Measurements from ENCODE around the gene ASB13.

Gene ASB13

DNA sequence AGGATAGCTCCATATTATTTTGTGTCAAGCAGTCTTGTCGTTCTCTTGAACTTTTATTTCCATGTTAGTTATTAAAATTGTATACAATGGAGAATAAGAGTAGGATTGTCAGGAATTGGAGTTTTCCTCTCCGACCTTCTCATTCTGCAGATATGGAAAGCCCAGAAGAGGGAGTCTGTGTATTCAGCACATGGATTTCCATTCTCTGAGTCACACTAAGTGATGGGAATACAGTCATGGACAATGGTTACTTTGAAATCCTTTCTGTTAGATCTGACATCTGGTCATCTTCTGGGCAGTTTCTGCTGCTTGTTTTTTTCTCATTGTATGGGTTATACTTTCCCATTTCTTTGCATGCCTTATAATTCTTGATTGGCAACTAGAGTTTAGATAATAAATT, 13.2 kb upstream of the ASB13 start (continued):
- TF ChIP-seq, protein P1, sequence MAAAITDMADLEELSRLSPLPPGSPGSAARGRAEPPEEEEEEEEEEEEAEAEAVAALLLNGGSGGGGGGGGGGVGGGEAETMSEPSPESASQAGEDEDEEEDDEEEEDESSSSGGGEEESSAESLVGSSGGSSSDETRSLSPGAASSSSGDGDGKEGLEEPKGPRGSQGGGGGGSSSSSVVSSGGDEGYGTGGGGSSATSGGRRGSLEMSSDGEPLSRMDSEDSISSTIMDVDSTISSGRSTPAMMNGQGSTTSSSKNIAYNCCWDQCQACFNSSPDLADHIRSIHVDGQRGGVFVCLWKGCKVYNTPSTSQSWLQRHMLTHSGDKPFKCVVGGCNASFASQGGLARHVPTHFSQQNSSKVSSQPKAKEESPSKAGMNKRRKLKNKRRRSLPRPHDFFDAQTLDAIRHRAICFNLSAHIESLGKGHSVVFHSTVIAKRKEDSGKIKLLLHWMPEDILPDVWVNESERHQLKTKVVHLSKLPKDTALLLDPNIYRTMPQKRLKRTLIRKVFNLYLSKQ (tag by site-specific recombination; IDR thresholded peaks at IDR 0.05; ENCODE audit: borderline replicate concordance) = no peak

DNA sequence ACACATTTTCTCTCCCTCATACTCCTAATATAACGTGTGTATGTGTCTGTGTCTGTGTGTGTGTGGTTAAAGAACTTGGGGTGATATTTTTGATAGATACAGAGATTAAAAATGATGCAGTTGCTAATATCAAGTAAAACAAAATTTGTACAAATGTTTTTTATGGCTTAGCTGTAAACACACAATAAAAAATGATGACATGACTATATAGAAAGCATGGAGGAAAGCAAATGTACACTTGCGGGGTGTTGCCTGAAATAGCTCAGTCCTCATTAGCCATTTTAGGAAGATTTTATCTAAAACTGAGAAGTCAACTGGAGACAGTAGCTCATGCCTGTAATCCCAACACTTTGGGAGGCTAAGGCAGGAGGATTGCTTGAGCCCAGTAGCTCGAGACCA, 12.6 kb upstream of the ASB13 start:
- ChIA-PET CTCF (interaction anchor here (0.6 to 1.1 kb wide), 4 partner anchors 28 to 79 kb away, joined by 3 to 5 read pairs (median 4); no protein-coding TSS in a partner anchor), POLR2A (no interaction called here)
- TF ChIP-seq ZNF623 (tag by site-specific recombination; IDR thresholded peaks at IDR 0.05) = no peak
- no peak for TF ChIP-seq ZNF23 (tag by site-specific recombination; IDR thresholded peaks at IDR 0.05; ENCODE audit: borderline replicate concordance)
- TF ChIP-seq, protein P2, sequence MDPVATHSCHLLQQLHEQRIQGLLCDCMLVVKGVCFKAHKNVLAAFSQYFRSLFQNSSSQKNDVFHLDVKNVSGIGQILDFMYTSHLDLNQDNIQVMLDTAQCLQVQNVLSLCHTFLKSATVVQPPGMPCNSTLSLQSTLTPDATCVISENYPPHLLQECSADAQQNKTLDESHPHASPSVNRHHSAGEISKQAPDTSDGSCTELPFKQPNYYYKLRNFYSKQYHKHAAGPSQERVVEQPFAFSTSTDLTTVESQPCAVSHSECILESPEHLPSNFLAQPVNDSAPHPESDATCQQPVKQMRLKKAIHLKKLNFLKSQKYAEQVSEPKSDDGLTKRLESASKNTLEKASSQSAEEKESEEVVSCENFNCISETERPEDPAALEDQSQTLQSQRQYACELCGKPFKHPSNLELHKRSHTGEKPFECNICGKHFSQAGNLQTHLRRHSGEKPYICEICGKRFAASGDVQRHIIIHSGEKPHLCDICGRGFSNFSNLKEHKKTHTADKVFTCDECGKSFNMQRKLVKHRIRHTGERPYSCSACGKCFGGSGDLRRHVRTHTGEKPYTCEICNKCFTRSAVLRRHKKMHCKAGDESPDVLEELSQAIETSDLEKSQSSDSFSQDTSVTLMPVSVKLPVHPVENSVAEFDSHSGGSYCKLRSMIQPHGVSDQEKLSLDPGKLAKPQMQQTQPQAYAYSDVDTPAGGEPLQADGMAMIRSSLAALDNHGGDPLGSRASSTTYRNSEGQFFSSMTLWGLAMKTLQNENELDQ (tag by site-specific recombination; IDR thresholded peaks at IDR 0.05; ENCODE audit: low read depth) = no peak
- TF ChIP-seq ZNF555 (tag by site-specific recombination; conservative IDR thresholded peaks at IDR 0.05) = no peak
- TF ChIP-seq, protein P3, sequence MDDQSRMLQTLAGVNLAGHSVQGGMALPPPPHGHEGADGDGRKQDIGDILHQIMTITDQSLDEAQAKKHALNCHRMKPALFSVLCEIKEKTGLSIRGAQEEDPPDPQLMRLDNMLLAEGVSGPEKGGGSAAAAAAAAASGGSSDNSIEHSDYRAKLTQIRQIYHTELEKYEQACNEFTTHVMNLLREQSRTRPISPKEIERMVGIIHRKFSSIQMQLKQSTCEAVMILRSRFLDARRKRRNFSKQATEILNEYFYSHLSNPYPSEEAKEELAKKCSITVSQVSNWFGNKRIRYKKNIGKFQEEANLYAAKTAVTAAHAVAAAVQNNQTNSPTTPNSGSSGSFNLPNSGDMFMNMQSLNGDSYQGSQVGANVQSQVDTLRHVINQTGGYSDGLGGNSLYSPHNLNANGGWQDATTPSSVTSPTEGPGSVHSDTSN (CRISPR knock-in tag; IDR thresholded peaks at IDR 0.05) = no peak
- TF ChIP-seq ZNF354C (tag by site-specific recombination; IDR thresholded peaks at IDR 0.05; ENCODE audit: borderline replicate concordance, low read depth) = no peak
- TF ChIP-seq BCL11A (tag by site-specific recombination; IDR thresholded peaks at IDR 0.05; ENCODE audit: low read depth) = no peak
- TF ChIP-seq ZNF621 (tag by site-specific recombination; IDR thresholded peaks at IDR 0.05) = no peak
- no peak for TF ChIP-seq ZNF48 (tag by site-specific recombination; IDR thresholded peaks at IDR 0.05)
- TF ChIP-seq, protein P4, sequence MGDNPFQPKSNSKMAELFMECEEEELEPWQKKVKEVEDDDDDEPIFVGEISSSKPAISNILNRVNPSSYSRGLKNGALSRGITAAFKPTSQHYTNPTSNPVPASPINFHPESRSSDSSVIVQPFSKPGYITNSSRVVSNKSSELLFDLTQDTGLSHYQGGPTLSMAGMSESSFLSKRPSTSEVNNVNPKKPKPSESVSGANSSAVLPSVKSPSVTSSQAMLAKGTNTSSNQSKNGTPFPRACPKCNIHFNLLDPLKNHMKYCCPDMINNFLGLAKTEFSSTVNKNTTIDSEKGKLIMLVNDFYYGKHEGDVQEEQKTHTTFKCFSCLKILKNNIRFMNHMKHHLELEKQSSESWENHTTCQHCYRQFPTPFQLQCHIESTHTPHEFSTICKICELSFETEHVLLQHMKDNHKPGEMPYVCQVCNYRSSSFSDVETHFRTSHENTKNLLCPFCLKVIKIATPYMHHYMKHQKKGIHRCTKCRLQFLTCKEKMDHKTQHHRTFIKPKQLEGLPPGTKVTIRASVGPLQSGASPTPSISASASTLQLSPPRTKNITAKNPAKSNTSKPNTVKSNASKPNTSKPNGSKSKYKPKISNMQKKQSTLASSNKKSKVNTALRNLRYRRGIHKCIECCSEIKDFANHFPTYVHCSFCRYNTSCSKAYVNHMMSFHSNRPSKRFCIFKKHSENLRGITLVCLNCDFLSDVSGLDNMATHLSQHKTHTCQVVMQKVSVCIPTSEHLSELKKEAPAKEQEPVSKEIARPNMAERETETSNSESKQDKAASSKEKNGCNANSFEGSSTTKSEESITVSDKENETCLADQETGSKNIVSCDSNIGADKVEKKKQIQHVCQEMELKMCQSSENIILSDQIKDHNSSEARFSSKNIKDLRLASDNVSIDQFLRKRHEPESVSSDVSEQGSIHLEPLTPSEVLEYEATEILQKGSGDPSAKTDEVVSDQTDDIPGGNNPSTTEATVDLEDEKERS (tag by site-specific recombination; IDR thresholded peaks at IDR 0.05) = no peak
- TF ChIP-seq HOXC10 (CRISPR knock-in tag; IDR thresholded peaks at IDR 0.05) = no peak
- TF ChIP-seq ZNF664 (tag by site-specific recombination; IDR thresholded peaks at IDR 0.05) = no peak
- TF ChIP-seq ZNF830 (tag by site-specific recombination; IDR thresholded peaks at IDR 0.05; ENCODE audit: low read depth) = no peak
- TF ChIP-seq SETDB1 (IDR thresholded peaks at IDR 0.05; ENCODE audit: insufficient read length, low read length) = no peak
- no peak for TF ChIP-seq ZNF785 (tag by site-specific recombination; IDR thresholded peaks at IDR 0.05)
- no peak for TF ChIP-seq ZNF529 (tag by site-specific recombination; IDR thresholded peaks at IDR 0.05; ENCODE audit: insufficient replicate concordance)
- TF ChIP-seq ZNF10 (tag by site-specific recombination; IDR thresholded peaks at IDR 0.05) = no peak
- no peak for TF ChIP-seq ZNF501 (tag by site-specific recombination; IDR thresholded peaks at IDR 0.05)
- no peak for TF ChIP-seq ZEB2 (tag by site-specific recombination; IDR thresholded peaks at IDR 0.05)
- H3K9me3 ChIP-seq (ENCODE audit: control insufficient read depth, insufficient read depth, low read depth, low read length) = no peaks in the 10 kb centered on the region
- H3K27ac ChIP-seq (ENCODE audit: extremely low read depth, low read depth, low read length) = no peak overlapping the region
- H3K4me1 ChIP-seq (ENCODE audit: control insufficient read depth, insufficient read depth, low read length) = no peaks in the 10 kb centered on the region
- H3K4me3 ChIP-seq (ENCODE audit: low read depth, low read length) = no peak overlapping the region
- no peaks in the 10 kb centered on the region for H3K36me3 ChIP-seq (ENCODE audit: control insufficient read depth in 2 of 2, insufficient read depth in 1 of 2, low read length in 2 of 2)

Data from HEK293 (cell line).